Kidney (tissue), 14 donors: ENCODE data around the gene KRT72. TPM values are rescaled to one million over a fixed set of nuclear protein-coding genes. Genes with fewer than 3 reads are reported as not detected.

ENCODE experiments used
- DNase-seq, 5 donors: peaks; one replicate each; pipeline ENCODE4 v3.0.0-alpha.2; 2013 to 2020
- FAIRE-seq: peaks from 2 replicates; lab custom pipeline; 2012; peaks lifted over from hg19 to GRCh38; lab: Jason Lieb, UNC
- H3K27ac ChIP-seq, 2 donors: one replicate each; pipeline ENCODE4 v1.7.0; 2013; ENCODE audit warnings: low read depth in 2 of 2, low read length in 2 of 2, inconsistent platforms in 1 of 2
- H3K27me3 ChIP-seq: one replicate; pipeline ENCODE4 v1.7.1; 2013; ENCODE audit warnings: low read length, inconsistent platforms; ENCODE audit not compliant: control insufficient read depth, insufficient read depth
- H3K36me3 ChIP-seq, 3 donors: one replicate each; pipeline versions ENCODE4 v1.7.0 to v1.7.1; 2013; ENCODE audit warnings: low read length in 3 of 3, control low read depth in 1 of 3, inconsistent platforms in 1 of 3; ENCODE audit not compliant: insufficient read depth in 3 of 3, control insufficient read depth in 2 of 3
- H3K4me1 ChIP-seq, 3 donors: one replicate each; pipeline versions ENCODE4 v1.7.0 to v1.7.1; 2013; ENCODE audit warnings: low read length in 3 of 3, inconsistent platforms in 1 of 3, low read depth in 1 of 3; ENCODE audit not compliant: control insufficient read depth in 2 of 3, insufficient read depth in 2 of 3
- H3K4me3 ChIP-seq, 3 donors: one replicate each; pipeline versions ENCODE4 v1.7.0 to v1.8.1; 2013; ENCODE audit warnings: low read length in 3 of 3, control low read depth in 1 of 3, inconsistent platforms in 1 of 3
- H3K9ac ChIP-seq, 3 donors: one replicate each; pipeline versions ENCODE4 v1.7.0 to v1.7.1; 2013; ENCODE audit warnings: low read length in 3 of 3, control low read depth in 1 of 3, inconsistent platforms in 1 of 3
- H3K9me3 ChIP-seq, 3 donors: one replicate each; pipeline versions ENCODE4 v1.7.0 to v1.7.1; 2013; ENCODE audit warnings: low read length in 3 of 3, control low read depth in 1 of 3, inconsistent platforms in 1 of 3; ENCODE audit not compliant: control insufficient read depth in 2 of 3, insufficient read depth in 1 of 3
- intact Hi-C: fragments of 100-400 bp; cut with DNase I; formaldehyde crosslinking; loops from one replicate; pipeline ENCODE4 v1.11.1; 2022
- polyA plus RNA-seq: library from polyadenylated mRNA; stranded (reverse); fragments of 350-450 nt; fragmentation: Illumina TruSeq; extraction: RNeasy Lipid Tissue Mini Kit (QIAGEN cat#74804); gene quantifications from one replicate; pipeline ENCODE4 v1.2.3, GENCODE V29; 2014; ENCODE audit warnings: low read depth, low replicate concordance; ENCODE audit not compliant: insufficient read depth
- total RNA-seq: library from RNA; stranded (reverse); fragmentation: NEBNext Ultra II Directional; extraction: Animal tissue kit (Norgen Biotek cat#: 25700); gene quantifications from one replicate; pipeline ENCODE4 v1.2.1, GENCODE V29; 2021
- TF ChIP-seq, protein P1 (sequence below): IDR thresholded peaks from 3 replicates; pipeline ENCODE4 v1.5.1; 2012; ENCODE audit warnings: mild to moderate bottlenecking, moderate library complexity, borderline replicate concordance; ENCODE audit not compliant: insufficient read depth; ENCODE audit errors: extremely low read depth
- donor health status: control.
- donor health status: control.
- donor health status: control.
- donor health status: control.
- donor health status: control.
- donor health status: DM: yes; HTN: yes; CAD: no.
- donor health status: Normal renal cell carcinoma (clear cell type).

KRT72 gene
- total and polyA plus RNA-seq, 2 donors from 2014 or later: not detected

DNA sequence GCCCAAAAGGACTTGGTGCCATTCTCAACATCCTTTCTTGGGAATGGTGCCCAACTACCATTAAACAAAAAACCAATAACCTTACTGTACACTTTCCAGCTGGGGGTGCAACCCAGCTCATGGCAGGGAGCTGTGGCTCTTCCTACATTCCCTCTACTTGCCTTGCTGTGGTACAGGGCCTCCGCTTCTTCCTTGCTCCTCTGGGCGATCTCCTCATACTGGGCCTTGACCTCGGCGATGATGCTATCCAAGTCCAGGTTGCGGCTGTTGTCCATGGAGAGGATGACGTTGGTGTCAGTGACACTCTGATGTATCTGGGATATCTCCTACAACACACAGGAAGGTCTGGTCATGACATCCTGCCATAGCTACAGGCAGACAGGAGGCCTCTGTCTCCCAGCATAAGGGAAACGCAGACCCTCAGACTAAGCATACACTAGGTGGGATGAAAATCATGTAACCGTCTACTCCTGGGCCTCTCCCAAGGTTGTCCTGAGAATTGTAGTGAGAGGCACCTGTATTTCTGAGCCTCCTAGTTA, 46.8 kb upstream of the KRT72 start:
- DNase-seq: no peak
- Histone ChIP-seq H3K27ac (no peak overlapping the region), H3K27me3 (no peaks in the 10 kb centered on the region), H3K4me3 (no peak overlapping the region), H3K9ac (no peak overlapping the region), H3K9me3 (no peaks in the 10 kb centered on the region), H3K36me3 (no peaks in the 10 kb centered on the region), H3K4me1 (no peaks in the 10 kb centered on the region)
- no peak for FAIRE-seq
- intact Hi-C loops: no loop called here
- TF ChIP-seq, protein P1, sequence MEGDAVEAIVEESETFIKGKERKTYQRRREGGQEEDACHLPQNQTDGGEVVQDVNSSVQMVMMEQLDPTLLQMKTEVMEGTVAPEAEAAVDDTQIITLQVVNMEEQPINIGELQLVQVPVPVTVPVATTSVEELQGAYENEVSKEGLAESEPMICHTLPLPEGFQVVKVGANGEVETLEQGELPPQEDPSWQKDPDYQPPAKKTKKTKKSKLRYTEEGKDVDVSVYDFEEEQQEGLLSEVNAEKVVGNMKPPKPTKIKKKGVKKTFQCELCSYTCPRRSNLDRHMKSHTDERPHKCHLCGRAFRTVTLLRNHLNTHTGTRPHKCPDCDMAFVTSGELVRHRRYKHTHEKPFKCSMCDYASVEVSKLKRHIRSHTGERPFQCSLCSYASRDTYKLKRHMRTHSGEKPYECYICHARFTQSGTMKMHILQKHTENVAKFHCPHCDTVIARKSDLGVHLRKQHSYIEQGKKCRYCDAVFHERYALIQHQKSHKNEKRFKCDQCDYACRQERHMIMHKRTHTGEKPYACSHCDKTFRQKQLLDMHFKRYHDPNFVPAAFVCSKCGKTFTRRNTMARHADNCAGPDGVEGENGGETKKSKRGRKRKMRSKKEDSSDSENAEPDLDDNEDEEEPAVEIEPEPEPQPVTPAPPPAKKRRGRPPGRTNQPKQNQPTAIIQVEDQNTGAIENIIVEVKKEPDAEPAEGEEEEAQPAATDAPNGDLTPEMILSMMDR: no peak

DNA sequence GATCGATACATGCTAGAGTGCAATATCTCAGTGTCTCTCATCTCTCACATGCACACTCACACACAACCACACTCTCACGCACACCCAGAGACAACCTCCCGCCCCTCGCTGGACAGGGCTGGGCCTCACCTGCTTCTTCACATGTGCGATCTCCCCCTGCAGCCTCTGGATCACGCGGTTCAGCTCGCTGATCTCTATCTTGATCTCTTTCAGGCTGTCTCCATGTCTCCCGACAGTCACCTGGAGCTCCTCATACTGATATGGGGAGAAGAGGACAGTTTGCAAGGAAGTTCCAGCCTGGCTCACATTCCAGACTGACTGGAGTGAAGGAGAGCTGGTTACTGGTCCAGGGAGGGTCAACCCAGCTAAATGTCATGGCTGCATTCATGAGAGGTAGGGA, 46.3 kb upstream of the KRT72 start:
- Histone ChIP-seq H3K9ac (no peak overlapping the region), H3K4me3 (no peak overlapping the region), H3K36me3 (no peaks in the 10 kb centered on the region), H3K9me3 (no peaks in the 10 kb centered on the region), H3K27ac (no peak overlapping the region), H3K4me1 (no peaks in the 10 kb centered on the region), H3K27me3 (no peaks in the 10 kb centered on the region)
- intact Hi-C loops: no loop called here
- DNase-seq (no peak), FAIRE-seq (no peak)
- TF ChIP-seq, protein P1: no peak

DNA sequence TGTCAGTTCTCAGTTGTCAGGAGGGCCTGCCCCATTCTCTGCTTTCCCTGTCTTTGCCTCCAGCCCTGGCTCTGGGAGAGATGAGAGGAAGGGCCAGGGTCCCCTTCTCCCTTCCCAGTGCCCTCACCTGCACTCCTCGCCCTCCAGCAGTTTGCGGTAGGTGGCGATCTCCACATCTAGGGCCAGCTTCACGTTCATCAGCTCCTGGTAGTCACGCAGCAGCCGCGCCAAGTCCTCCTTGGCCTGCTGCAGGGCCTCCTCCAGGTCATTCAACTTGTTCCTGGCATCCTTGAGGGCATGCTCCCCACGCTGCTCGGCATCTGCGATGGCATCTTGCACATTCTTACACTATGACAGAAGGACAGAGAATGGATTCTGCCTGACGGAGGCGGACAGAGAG, 45.4 kb upstream of the KRT72 start:
- no peak for FAIRE-seq
- DNase-seq: no peak
- H3K27ac ChIP-seq: no peak overlapping the region
- H3K4me3 ChIP-seq: no peak overlapping the region
- TF ChIP-seq, protein P1: no peak
- no peak overlapping the region for H3K9ac ChIP-seq
- no peaks in the 10 kb centered on the region for H3K27me3 ChIP-seq
- no peaks in the 10 kb centered on the region for H3K4me1 ChIP-seq
- no peaks in the 10 kb centered on the region for H3K36me3 ChIP-seq
- H3K9me3 ChIP-seq: no peaks in the 10 kb centered on the region
- intact Hi-C loops: no loop called here

DNA sequence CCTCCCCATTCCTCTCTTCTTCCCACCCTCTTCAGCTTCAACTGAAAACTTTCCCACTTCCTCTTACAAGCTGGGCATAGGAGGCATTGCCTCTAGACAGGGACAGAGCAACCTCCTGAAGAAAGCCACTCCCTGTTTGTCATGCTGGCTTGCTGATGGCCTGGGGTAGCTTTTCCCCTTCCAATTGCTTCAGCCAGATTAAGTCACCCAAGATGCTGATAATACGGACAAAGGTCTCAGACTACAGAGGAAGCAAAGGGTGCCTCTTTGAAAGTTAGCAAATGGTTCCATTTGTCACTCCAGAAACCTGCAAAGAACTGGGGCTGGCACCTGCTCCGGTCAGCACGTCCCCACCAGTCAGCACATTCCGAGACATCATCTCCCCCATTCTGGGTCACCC, 44.7 kb upstream of the KRT72 start:
- Histone ChIP-seq H3K27ac (no peak overlapping the region), H3K36me3 (no peaks in the 10 kb centered on the region), H3K9me3 (no peaks in the 10 kb centered on the region), H3K4me1 (no peaks in the 10 kb centered on the region), H3K9ac (no peak overlapping the region), H3K27me3 (no peaks in the 10 kb centered on the region), H3K4me3 (no peak overlapping the region)
- FAIRE-seq (no peak), DNase-seq (no peak)
- TF ChIP-seq, protein P1: no peak
- intact Hi-C loops: no loop called here
